ENCODE data around the gene MYBPC2. TPM values are rescaled to one million over a fixed set of nuclear protein-coding genes. Genes with fewer than 3 reads are reported as not detected.

MYBPC2 gene
- total RNA-seq, 4 donors from 2014 or later, result 0.29 TPM; not detected in 3

DNA sequence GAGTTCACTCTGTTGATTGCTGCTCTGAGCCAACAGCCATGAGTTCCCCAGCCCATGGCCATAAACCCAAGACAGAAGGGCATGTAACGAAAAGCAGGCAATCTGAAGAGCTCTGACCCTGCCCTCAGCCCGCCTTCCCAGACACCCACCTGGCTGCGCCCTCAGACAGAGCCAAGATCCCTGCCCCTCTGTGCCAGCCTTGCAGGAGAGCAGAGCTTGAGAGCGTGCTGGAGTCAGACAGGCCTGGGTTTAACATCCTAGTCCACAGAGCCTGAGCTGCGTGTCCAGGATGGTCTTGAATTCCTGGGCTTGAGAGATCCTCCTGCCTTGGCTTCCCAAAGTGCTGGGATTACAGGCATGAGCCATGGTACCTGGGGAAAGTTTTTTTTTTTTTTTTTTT is 24.6 kb downstream of the MYBPC2 start:
- TF ChIP-seq EP300 (IDR thresholded peaks at IDR 0.05) (no peak), POLR2A (IDR thresholded peaks at IDR 0.05) (no peak), POLR2AphosphoS5 (IDR thresholded peaks at IDR 0.05) (no peak)
- TF ChIP-seq, protein P1, sequence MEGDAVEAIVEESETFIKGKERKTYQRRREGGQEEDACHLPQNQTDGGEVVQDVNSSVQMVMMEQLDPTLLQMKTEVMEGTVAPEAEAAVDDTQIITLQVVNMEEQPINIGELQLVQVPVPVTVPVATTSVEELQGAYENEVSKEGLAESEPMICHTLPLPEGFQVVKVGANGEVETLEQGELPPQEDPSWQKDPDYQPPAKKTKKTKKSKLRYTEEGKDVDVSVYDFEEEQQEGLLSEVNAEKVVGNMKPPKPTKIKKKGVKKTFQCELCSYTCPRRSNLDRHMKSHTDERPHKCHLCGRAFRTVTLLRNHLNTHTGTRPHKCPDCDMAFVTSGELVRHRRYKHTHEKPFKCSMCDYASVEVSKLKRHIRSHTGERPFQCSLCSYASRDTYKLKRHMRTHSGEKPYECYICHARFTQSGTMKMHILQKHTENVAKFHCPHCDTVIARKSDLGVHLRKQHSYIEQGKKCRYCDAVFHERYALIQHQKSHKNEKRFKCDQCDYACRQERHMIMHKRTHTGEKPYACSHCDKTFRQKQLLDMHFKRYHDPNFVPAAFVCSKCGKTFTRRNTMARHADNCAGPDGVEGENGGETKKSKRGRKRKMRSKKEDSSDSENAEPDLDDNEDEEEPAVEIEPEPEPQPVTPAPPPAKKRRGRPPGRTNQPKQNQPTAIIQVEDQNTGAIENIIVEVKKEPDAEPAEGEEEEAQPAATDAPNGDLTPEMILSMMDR (IDR thresholded peaks at IDR 0.05), result no peak
- WGBS, result 83% methylated on average over 5 of the region's 5 CpGs
- H3K36me3 ChIP-seq, result no peaks in the 10 kb centered on the region
- no peaks in the 10 kb centered on the region for H3K9me3 ChIP-seq
- DNase-seq (ENCODE audit: low spot score in 2 of 2), result no peak
- H3K4me3 ChIP-seq, result no peak overlapping the region
- H3K27ac ChIP-seq, result no peak overlapping the region
- H3K4me1 ChIP-seq, result no peaks in the 10 kb centered on the region
- H3K27me3 ChIP-seq, result peaks cover 49% of the 10 kb centered on the region

DNA sequence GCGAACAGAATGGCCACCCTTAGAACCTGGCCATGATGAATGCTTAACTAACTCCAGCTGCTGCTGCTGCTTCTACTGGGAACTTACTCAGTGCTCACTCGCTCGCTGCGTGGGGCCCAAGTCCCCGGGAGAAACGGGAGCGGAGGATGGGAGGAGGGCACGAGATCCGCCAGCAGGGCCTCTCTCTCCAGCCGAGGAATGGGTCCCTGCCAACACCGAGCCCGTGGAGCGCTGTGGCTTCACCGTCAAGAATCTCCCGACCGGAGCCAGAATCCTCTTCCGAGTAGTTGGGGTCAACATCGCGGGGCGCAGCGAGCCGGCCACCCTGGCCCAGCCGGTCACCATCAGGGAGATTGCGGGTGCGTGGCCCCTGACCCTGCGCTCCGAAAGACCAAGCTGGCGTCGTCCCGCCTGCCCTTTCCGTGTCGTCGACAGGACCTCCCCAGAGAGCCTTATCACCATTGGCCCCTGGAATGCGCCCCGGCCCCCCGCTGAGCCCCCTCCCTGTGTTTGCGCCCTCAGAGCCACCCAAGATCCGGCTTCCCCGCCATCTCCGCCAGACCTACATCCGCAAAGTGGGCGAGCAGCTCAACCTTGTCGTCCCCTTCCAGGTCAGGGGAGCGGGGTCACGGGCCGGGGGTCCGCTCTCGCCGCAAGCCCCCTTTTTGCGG is 25.8 kb downstream of the MYBPC2 start:
- Histone ChIP-seq H3K4me1 (no peaks in the 10 kb centered on the region), H3K9me3 (no peaks in the 10 kb centered on the region), H3K4me3 (no peak overlapping the region), H3K27me3 (peaks cover 53% of the 10 kb centered on the region), H3K36me3 (no peaks in the 10 kb centered on the region), H3K27ac (no peak overlapping the region)
- 35% methylated on average over 17 of the region's 50 CpGs for WGBS
- TF ChIP-seq, protein P1 (IDR thresholded peaks at IDR 0.05), result no peak
- TF ChIP-seq POLR2A (IDR thresholded peaks at IDR 0.05) (no peak), POLR2AphosphoS5 (IDR thresholded peaks at IDR 0.05) (no peak)
- DNase-seq (ENCODE audit: low spot score in 2 of 2), result no peak

DNA sequence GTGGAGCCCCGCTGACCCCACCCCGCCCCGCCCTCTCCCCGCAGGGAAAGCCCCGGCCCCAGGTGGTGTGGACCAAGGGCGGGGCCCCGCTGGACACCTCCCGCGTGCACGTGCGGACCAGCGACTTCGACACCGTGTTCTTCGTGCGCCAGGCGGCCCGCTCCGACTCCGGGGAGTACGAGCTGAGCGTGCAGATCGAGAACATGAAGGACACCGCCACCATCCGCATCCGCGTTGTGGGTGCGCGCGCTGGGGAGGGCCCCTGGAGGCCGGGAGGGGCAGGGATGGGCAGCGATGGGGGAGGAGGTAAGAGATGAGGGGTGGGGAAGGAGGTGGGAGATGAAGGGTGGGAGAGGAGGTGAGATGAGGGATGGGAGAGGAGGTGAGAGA is 26.4 kb downstream of the MYBPC2 start:
- H3K27me3 ChIP-seq, result peaks cover 53% of the 10 kb centered on the region
- TF ChIP-seq POLR2A (IDR thresholded peaks at IDR 0.05), result no peak
- no peak for TF ChIP-seq EP300 (IDR thresholded peaks at IDR 0.05)
- no peak for TF ChIP-seq POLR2AphosphoS5 (IDR thresholded peaks at IDR 0.05)
- TF ChIP-seq, protein P1 (IDR thresholded peaks at IDR 0.05), result no peak
- 66% methylated on average over 10 of the region's 32 CpGs for WGBS

DNA sequence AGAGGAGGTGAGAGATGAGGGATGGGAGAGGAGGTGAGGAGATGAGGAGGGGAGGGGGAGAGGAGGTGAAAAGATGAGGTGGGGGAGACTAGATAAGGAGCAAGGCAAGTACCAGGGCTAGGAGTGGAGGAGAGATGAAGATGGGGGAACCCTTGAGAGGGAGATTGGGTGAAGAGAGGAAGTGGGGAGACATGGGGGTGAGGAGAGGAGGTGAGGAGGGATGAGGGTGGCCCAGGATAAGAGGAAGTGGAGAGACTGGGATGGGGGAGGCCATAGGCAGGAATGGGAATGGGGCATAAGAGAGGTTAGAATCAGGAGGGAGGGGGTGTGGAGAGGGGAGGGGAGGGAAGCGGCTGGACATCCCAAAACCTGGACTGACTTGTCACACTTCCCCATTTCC is 26.9 kb downstream of the MYBPC2 start:
- Histone ChIP-seq H3K27me3 (peaks cover 53% of the 10 kb centered on the region), H3K4me1 (no peaks in the 10 kb centered on the region), H3K9me3 (no peaks in the 10 kb centered on the region), H3K27ac (no peak overlapping the region), H3K36me3 (no peaks in the 10 kb centered on the region), H3K4me3 (no peak overlapping the region)
- TF ChIP-seq, protein P1 (IDR thresholded peaks at IDR 0.05), result no peak
- TF ChIP-seq POLR2AphosphoS5 (IDR thresholded peaks at IDR 0.05) (no peak), EP300 (IDR thresholded peaks at IDR 0.05) (no peak), POLR2A (IDR thresholded peaks at IDR 0.05) (no peak)
- no peak for DNase-seq (ENCODE audit: low spot score in 2 of 2)
- 63% methylated on average over 1 of the region's 1 CpG for whole genome bisulfite sequencing

More for the DNA sequence above, 26.4 kb downstream of the MYBPC2 start:
- Histone ChIP-seq H3K4me3 (no peak overlapping the region), H3K4me1 (no peaks in the 10 kb centered on the region), H3K9me3 (no peaks in the 10 kb centered on the region), H3K36me3 (no peaks in the 10 kb centered on the region), H3K27ac (no peak overlapping the region)
- no peak for DNase-seq (ENCODE audit: low spot score in 2 of 2)

DNA sequence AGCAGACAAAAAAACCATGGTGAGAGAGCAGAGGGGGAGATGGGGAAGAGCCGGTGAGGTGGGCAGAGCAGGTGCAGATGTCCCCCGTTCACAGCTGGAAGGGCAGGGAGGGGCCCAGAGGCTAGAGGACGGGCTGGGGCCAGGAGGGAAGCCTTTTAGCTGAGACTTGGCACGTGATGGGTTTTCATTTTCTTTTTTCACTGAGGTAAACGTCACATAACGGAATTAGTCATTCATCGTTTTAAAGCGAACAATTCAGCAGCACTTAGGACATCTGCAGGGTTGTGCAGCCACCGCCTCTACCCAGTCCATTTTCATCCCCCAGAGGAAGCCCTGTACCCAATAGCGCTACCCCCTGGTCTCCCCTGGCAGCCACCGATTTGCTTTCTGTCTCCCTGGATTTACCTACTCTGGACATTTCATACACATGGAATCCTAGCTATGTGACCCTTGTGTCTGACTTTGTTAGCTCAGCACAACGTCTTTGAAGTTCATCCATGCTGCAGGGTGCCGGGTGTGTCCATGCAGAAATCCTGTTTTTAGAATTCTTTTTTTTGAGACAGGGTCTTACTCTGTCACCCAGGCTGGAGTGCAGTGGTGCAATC is 27.6 kb downstream of the MYBPC2 start:
- WGBS, result 23% methylated on average over 13 of the region's 13 CpGs
- TF ChIP-seq POLR2AphosphoS5 (IDR thresholded peaks at IDR 0.05) (no peak), POLR2A (IDR thresholded peaks at IDR 0.05) (no peak), EP300 (IDR thresholded peaks at IDR 0.05) (no peak)
- TF ChIP-seq, protein P1 (IDR thresholded peaks at IDR 0.05), result no peak
- H3K36me3 ChIP-seq, result no peaks in the 10 kb centered on the region
- peaks cover 53% of the 10 kb centered on the region for H3K27me3 ChIP-seq
- H3K27ac ChIP-seq, result no peak overlapping the region
- no peaks in the 10 kb centered on the region for H3K4me1 ChIP-seq
- H3K9me3 ChIP-seq, result no peaks in the 10 kb centered on the region
- no peak for DNase-seq (ENCODE audit: low spot score in 2 of 2)
- H3K4me3 ChIP-seq, result no peak overlapping the region

All from suprapubic skin (tissue), 4 donors.